DND-41 (cell line): ENCODE measurements around the gene NT5E.

Experiments
- EZH2 ChIP-seq: IDR thresholded peaks from 3 replicates; pipeline ENCODE4 v1.6.1; 2012; ENCODE audit warnings: borderline replicate concordance, low read depth, mild to moderate bottlenecking, moderate library complexity, low read length, inconsistent platforms; ENCODE audit not compliant: severe bottlenecking
- TF ChIP-seq, protein P1 (sequence below): IDR thresholded peaks from 2 replicates; pipeline ENCODE4 v1.5.1; 2012; ENCODE audit warnings: borderline replicate concordance, low read length, moderate library complexity, mild to moderate bottlenecking; ENCODE audit not compliant: poor library complexity, severe bottlenecking; ENCODE audit errors: extremely low read depth

DNA sequence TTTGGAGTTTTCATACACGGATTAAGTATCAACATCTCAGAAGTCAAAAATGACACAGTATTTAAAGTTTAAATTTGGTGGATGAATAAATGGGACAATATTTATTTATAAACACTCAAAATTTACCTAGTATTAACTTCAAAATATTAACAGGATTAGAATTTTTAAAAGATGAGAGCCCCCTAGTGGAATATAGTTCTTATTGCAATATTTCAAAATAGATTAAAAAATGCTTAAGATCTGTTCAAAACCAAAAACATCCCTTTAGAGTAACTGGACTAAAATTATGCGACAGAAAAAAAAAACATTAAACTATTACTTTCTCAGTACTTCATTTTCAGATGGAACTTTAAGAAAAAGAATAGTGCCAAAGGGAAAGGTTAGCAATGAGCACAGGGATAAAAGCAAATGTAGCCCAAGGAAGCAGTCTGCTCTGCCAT is 87.2 kb downstream of the NT5E start:
- TF ChIP-seq, protein P1, sequence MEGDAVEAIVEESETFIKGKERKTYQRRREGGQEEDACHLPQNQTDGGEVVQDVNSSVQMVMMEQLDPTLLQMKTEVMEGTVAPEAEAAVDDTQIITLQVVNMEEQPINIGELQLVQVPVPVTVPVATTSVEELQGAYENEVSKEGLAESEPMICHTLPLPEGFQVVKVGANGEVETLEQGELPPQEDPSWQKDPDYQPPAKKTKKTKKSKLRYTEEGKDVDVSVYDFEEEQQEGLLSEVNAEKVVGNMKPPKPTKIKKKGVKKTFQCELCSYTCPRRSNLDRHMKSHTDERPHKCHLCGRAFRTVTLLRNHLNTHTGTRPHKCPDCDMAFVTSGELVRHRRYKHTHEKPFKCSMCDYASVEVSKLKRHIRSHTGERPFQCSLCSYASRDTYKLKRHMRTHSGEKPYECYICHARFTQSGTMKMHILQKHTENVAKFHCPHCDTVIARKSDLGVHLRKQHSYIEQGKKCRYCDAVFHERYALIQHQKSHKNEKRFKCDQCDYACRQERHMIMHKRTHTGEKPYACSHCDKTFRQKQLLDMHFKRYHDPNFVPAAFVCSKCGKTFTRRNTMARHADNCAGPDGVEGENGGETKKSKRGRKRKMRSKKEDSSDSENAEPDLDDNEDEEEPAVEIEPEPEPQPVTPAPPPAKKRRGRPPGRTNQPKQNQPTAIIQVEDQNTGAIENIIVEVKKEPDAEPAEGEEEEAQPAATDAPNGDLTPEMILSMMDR: peak; percentile 54
- no peak for TF ChIP-seq EZH2
